Thyroid gland (tissue), 4 donors: ENCODE data around the gene CELF4. TPM values are rescaled to one million over a fixed set of nuclear protein-coding genes. Genes with fewer than 3 reads are reported as not detected.
A peak's percentile ranks its signal among the peaks of the same experiment; 100 is the strongest.

Source experiments
- DNase-seq, 2 donors: peaks; one replicate each; pipeline ENCODE4 v3.0.0-alpha.2; 2019
- H3K27ac ChIP-seq, 3 donors: fragments of 200-600 bp; sonication (generic); 1 replicate in 2 of 3; 2 replicates in 1 of 3; pipeline ENCODE4 v1.5.1; 2016 to 2019; ENCODE audit warnings: mild to moderate bottlenecking in 1 of 3, moderate library complexity in 1 of 3
- H3K27me3 ChIP-seq: fragments of 200-600 bp; sonication (generic); one replicate; pipeline ENCODE4 v1.5.1; 2019
- H3K36me3 ChIP-seq, 2 donors: fragments of 200-600 bp; sonication (generic); one replicate each; pipeline ENCODE4 v1.5.1; 2016 to 2019
- H3K4me1 ChIP-seq, 2 donors: fragments of 200-600 bp; sonication (generic); one replicate each; pipeline ENCODE4 v1.5.1; 2017 to 2019
- H3K4me3 ChIP-seq, 3 donors: fragments of 200-600 bp; sonication (generic); replicated peaks in 1 of 3; 1 replicate in 2 of 3; 2 replicates in 1 of 3; pipeline ENCODE4 v1.5.1; 2016; ENCODE audit warnings: mild to moderate bottlenecking in 1 of 3
- H3K9me3 ChIP-seq: fragments of 200-600 bp; sonication (generic); one replicate; pipeline ENCODE4 v1.5.1; 2017
- CTCF ChIP-seq, 6 experiments: fragments of 200-600 bp in 3 of 6; fragments of 450-650 bp in 3 of 6; sonication (generic) in 3 of 6; IDR thresholded peaks; one replicate each; pipeline ENCODE4 v1.5.1; 2016 to 2019; ENCODE audit warnings: antibody characterized with exemption in 6 of 6, mild to moderate bottlenecking in 2 of 6, inconsistent platforms in 1 of 6, moderate library complexity in 1 of 6
- POLR2A ChIP-seq, 2 donors: fragments of 450-650 bp; IDR thresholded peaks; one replicate each; pipeline ENCODE4 v1.6.1; 2017; ENCODE audit warnings: antibody characterized with exemption in 2 of 2, mild to moderate bottlenecking in 2 of 2, moderate library complexity in 1 of 2
- WGBS, 2 donors: methylation state at CpG; one replicate each; pipeline ENCODE4 v1.1.5; 2017; 5-methylcytosine and 5-hydroxymethylcytosine counted together
- intact Hi-C: fragments of 100-400 bp; cut with DNase I; formaldehyde crosslinking; loops from one replicate; pipeline ENCODE4 v1.15.1; 2023
- total RNA-seq, 4 donors: library from RNA; depleted of rRNA; stranded (reverse); fragments of >200 nt; gene quantifications; one replicate each; pipeline ENCODE4 v1.2.3, GENCODE V29; 2016

The CELF4 gene
- total RNA-seq, 4 donors from 2014 or later: 4.3 TPM; not detected in 3

GRCh38 chr18:37305066-37305465, 260.5 kb downstream of the CELF4 start:
- intact Hi-C loops: no loop called here
- no peaks in the 10 kb centered on the region for H3K9me3 ChIP-seq
- no peaks in the 10 kb centered on the region for H3K36me3 ChIP-seq
- WGBS, 2 donors: 86 to 88% methylated on average over 13 of the region's 13 CpGs
- H3K4me1 ChIP-seq: peaks cover 11 to 40% of the 10 kb centered on the region in 2 donors
- H3K4me3 ChIP-seq: no peak overlapping the region
- DNase-seq: no peak
- H3K27ac ChIP-seq: no peak overlapping the region
- TF ChIP-seq POLR2A (IDR thresholded peaks at IDR 0.05): no peak
- no peak for TF ChIP-seq CTCF (IDR thresholded peaks at IDR 0.05)
- H3K27me3 ChIP-seq: no peaks in the 10 kb centered on the region

- Histone ChIP-seq H3K36me3 (no peaks in the 10 kb centered on the region), H3K9me3 (no peaks in the 10 kb centered on the region)
Measured at GRCh38 chr18:37304012-37304680, 261.5 kb downstream of the CELF4 start.

GRCh38 chr18:37303009-37303408, 262.6 kb downstream of the CELF4 start:
- no peak for DNase-seq
- Histone ChIP-seq H3K4me1 (peaks cover 22 to 55% of the 10 kb centered on the region in 2 donors), H3K4me3 (no peak overlapping the region), H3K27ac (no peak overlapping the region), H3K36me3 (no peaks in the 10 kb centered on the region), H3K27me3 (no peaks in the 10 kb centered on the region), H3K9me3 (no peaks in the 10 kb centered on the region)
- TF ChIP-seq POLR2A (IDR thresholded peaks at IDR 0.05) (no peak), CTCF (IDR thresholded peaks at IDR 0.05) (no peak)
- WGBS, 2 donors: 23 to 28% methylated on average over 2 of the region's 2 CpGs
- intact Hi-C loops: no loop called here

More at GRCh38 chr18:37304012-37304680, 261.5 kb downstream of the CELF4 start:
- Histone ChIP-seq H3K4me1 (peaks cover 19 to 49% of the 10 kb centered on the region in 2 donors), H3K27ac (no peak overlapping the region), H3K4me3 (no peak overlapping the region), H3K27me3 (no peaks in the 10 kb centered on the region)
- no peak for TF ChIP-seq POLR2A (IDR thresholded peaks at IDR 0.05)
- no peak for TF ChIP-seq CTCF (IDR thresholded peaks at IDR 0.05)
- DNase-seq: no peak
- WGBS, 2 donors: 92 to 97% methylated on average over 5 of the region's 5 CpGs
- intact Hi-C loops: no loop called here

GRCh38 chr18:37302519-37302918, 263.1 kb downstream of the CELF4 start:
- WGBS, 2 donors: 91% methylated on average over 3 of the region's 3 CpGs
- no peak for DNase-seq
- Histone ChIP-seq H3K27me3 (no peaks in the 10 kb centered on the region), H3K9me3 (no peaks in the 10 kb centered on the region), H3K4me3 (no peak overlapping the region), H3K4me1 (peaks cover 22 to 55% of the 10 kb centered on the region in 2 donors), H3K27ac (no peak overlapping the region), H3K36me3 (no peaks in the 10 kb centered on the region)
- intact Hi-C loops: no loop called here
- no peak for TF ChIP-seq POLR2A (IDR thresholded peaks at IDR 0.05)
- no peak for TF ChIP-seq CTCF (IDR thresholded peaks at IDR 0.05)

- H3K4me3 ChIP-seq: no peak overlapping the region
- no peaks in the 10 kb centered on the region for H3K27me3 ChIP-seq
- peak; percentile 94 to 96 for DNase-seq
- intact Hi-C loops: no loop called here
- H3K4me1 ChIP-seq: peaks cover 11 to 37% of the 10 kb centered on the region in 2 donors
- H3K36me3 ChIP-seq: no peaks in the 10 kb centered on the region
- TF ChIP-seq POLR2A (IDR thresholded peaks at IDR 0.05) (no peak), CTCF (IDR thresholded peaks at IDR 0.05) (no peak)
- no peaks in the 10 kb centered on the region for H3K9me3 ChIP-seq
- H3K27ac ChIP-seq: peak overlapping the region in 1 of 3 donors; percentile 42
- 16 to 19% methylated on average over 10 of the region's 10 CpGs for WGBS, 2 donors
Measured at GRCh38 chr18:37299471-37300304, 265.9 kb downstream of the CELF4 start.
